Measurements from ENCODE around the gene MIDN. TPM values are rescaled to one million over a fixed set of nuclear protein-coding genes. Genes with fewer than 3 reads are reported as not detected.
A peak's percentile ranks its signal among the peaks of the same experiment; 100 is the strongest.
"Not testable (repeated sequence)": the region's sequence is repeated elsewhere in the genome, so short reads cannot be mapped to it uniquely, and the experiment has no call there.

Gene MIDN
- total RNA-seq = 12.2 and 44.9 TPM in 2 replicates

DNA sequence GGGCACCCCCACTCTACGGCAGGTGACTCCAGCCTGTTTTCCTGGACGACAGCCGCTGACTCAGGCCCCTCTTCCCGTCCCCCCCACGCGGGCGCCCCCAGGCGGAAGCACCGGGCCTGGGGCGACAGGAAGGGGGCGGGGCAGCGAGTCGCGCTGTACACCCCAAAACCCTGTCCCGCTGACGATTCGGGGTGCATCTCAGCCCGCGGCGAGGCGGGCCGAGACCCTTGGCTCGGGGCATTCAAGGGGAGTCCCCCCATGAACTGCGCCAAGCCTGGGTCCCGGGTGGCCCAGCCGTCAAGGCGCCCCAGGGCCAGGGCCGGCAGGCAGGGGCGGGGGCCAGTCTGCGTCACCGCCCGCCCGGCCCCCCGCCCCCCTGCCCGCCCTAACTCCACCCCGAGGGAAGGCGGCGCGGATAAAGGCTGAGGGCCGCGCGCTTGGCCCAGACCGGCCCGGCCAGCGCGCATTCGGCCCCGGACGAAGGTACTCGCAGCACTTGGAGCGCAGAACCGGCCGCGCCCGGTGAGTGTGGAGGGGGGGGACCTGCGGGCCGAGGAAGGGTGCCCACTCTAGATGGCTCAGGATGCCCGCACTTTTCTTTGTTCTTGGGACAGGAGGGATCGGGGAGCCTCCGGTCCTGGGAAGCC, at the start of gene MIDN:
TSS of gene MIDN (plus strand) at position 445 of the 647 bp plus-strand sequence. CDS start 1,714 bp downstream, outside the sequence.
- DNase-seq (ENCODE audit: low read depth) = peak; percentile 49

GRCh38 chr19:1199531-1199930, 48.9 kb upstream of the MIDN start:
- no peak for DNase-seq (ENCODE audit: low read depth)

GRCh38 chr19:1200614-1201013, 47.8 kb upstream of the MIDN start:
- DNase-seq (ENCODE audit: low read depth) = not testable (repeated sequence)

DNA sequence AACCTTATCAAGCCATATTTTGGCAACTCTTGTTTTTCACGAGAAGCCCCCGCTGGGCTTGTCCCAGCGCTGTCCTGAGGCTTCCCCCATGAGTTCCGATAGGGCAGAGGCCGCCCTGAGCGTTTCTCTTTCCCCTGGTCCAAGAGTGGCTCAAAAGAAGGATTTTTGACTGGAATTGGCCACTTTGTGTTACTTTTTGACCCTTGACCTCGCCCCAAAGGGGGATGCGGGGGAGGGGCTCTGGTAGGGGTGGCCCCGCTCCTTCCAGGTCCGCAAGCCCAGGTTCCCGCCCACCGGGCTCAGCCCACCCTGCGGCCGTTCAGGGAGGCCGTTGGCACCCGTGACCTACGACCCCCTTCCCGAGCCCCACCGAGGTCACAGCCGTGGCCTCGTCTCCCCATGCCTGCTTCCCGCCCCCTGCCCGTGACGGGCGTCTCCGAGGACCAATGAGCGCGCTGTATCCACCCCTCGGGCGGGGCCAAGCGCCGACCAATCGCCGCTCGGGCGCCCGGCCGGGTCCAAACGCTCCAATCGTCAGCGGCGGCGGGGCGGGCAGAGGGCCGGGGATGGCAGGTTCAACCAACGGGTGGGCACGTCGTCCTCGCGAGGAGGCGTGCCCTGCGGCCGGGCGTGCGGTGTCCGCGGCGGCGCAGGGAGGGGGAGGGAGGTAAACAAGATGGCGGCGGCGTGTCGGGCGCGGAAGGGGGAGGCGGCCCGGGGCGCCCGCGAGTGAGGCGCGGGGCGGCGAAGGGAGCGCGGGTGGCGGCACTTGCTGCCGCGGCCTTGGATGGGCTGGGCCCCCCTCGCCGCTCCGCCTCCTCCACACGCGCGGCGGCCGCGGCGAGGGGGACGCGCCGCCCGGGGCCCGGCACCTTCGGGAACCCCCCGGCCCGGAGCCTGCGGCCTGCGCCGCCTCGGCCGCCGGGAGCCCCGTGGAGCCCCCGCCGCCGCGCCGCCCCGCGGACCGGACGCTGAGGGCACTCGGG, 43.0 kb upstream of the MIDN start, which contains the start of gene STK11:
TSS of gene STK11 (plus strand) at position 665 of the 986 bp plus-strand sequence. CDS start 1,136 bp downstream, outside the sequence.
- DNase-seq (ENCODE audit: low read depth) = peak; percentile 78

- DNase-seq (ENCODE audit: low read depth) = no peak
Measured at GRCh38 chr19:1206150-1206863, 42.1 kb upstream of the MIDN start.

GRCh38 chr19:1206864-1207450, 41.4 kb upstream of the MIDN start:
- no peak for DNase-seq (ENCODE audit: low read depth)

GRCh38 chr19:1208830-1209229, 39.6 kb upstream of the MIDN start:
- not testable (repeated sequence) for DNase-seq (ENCODE audit: low read depth)

DNA sequence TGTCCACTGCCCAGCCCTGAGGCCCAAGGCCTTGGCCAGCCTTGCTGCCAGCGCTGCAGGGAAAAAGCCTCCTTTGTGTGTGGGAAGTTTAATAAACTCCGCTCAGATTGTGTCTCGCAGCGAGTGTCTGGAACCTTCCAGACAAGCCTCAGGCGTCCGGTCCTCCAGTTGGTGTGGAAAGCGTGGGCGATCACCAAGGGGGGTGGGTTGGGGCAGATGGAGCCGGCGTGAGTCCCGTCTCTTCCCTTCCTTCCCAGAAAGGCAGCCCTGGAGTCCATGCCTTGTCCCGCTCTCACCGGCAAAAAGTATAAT, 38.2 kb upstream of the MIDN start:
- no peak for DNase-seq (ENCODE audit: low read depth)

- DNase-seq (ENCODE audit: low read depth) = no peak
Measured at GRCh38 chr19:1211494-1212234, 36.7 kb upstream of the MIDN start.

- peak; percentile 66 for DNase-seq (ENCODE audit: low read depth)
Measured at GRCh38 chr19:1213391-1214286, 34.7 kb upstream of the MIDN start.

- DNase-seq (ENCODE audit: low read depth) = no peak
Measured at GRCh38 chr19:1214299-1214861, 34.0 kb upstream of the MIDN start.

DNA sequence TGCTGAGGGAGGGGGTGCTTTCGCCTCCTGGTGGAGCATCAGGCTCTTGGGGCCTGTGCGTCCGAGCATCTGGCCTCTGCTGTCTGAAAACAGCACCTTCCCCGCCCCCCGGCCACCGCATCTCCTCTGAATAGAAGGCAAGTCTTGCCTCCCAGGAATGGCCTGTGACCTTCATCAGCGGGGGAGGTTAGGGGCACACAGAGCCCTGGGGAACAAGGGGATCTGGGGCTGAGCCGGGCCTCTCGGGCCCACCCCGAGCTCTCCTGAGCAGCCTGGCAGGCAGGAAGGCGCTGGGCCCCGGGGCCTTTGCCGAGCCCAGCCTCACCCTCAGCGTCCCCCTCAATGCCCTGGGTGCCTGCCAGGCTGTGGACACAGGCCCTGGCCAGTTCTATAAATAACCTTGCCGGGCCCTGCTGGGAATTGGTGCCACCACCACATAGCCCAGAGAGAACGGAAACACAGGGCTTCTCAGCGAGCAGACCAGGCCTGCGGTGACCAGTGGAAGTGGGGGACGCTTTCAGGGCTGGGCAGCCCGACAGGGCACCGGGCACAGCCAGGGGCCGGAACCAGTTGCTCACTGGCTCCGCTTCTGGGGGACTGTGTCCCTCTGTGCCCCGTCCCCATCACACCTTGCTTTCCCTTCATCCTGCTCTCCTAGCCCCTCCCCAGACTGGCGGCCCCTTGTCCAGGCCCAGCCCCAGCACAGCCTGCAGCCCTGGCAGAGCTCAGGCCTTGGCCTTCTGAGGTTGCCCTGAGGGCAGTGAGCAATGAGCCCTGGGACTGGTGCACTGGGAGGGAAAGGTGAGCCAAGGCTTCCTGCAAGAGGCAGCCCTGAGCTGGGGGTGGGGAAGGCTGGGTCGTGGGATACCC, 33.3 kb upstream of the MIDN start:
- peak; percentile 48 for DNase-seq (ENCODE audit: low read depth)

GRCh38 chr19:1216756-1217155, 31.6 kb upstream of the MIDN start:
- DNase-seq (ENCODE audit: low read depth) = no peak

- DNase-seq (ENCODE audit: low read depth) = no peak
Measured at GRCh38 chr19:1217366-1217765, 31.0 kb upstream of the MIDN start.

GRCh38 chr19:1218751-1219567, 29.4 kb upstream of the MIDN start:
- no peak for DNase-seq (ENCODE audit: low read depth)

GRCh38 chr19:1219786-1220476, 28.5 kb upstream of the MIDN start:
- no peak for DNase-seq (ENCODE audit: low read depth)

- DNase-seq (ENCODE audit: low read depth) = no peak
Measured at GRCh38 chr19:1220477-1220930, 27.9 kb upstream of the MIDN start.
